Measurements from ENCODE around the gene NF2. TPM values are rescaled to one million over a fixed set of nuclear protein-coding genes. Genes with fewer than 3 reads are reported as not detected.

The NF2 gene
- total and polyA plus RNA-seq, 2 of the 8 experiments (the other 6 are each of a cell fraction or from before 2014, with no cell fraction given), result 17.6 to 53.6 TPM

GRCh38 chr22:29628996-29629902, 25.8 kb downstream of the NF2 start (continued):
- TF ChIP-seq RBBP5 (IDR thresholded peaks at IDR 0.05; ENCODE audit: borderline replicate concordance, low read depth, low read length) (no peak), CBX5 (IDR thresholded peaks at IDR 0.05; ENCODE audit: low read depth, low read length) (no peak), GTF2F1 (IDR thresholded peaks at IDR 0.05; ENCODE audit: borderline replicate concordance, low read depth, low read length) (no peak)
